Measurements from ENCODE around the gene ASB2.
A peak's percentile ranks its signal among the peaks of the same experiment; 100 is the strongest.

ASB2 gene

DNA sequence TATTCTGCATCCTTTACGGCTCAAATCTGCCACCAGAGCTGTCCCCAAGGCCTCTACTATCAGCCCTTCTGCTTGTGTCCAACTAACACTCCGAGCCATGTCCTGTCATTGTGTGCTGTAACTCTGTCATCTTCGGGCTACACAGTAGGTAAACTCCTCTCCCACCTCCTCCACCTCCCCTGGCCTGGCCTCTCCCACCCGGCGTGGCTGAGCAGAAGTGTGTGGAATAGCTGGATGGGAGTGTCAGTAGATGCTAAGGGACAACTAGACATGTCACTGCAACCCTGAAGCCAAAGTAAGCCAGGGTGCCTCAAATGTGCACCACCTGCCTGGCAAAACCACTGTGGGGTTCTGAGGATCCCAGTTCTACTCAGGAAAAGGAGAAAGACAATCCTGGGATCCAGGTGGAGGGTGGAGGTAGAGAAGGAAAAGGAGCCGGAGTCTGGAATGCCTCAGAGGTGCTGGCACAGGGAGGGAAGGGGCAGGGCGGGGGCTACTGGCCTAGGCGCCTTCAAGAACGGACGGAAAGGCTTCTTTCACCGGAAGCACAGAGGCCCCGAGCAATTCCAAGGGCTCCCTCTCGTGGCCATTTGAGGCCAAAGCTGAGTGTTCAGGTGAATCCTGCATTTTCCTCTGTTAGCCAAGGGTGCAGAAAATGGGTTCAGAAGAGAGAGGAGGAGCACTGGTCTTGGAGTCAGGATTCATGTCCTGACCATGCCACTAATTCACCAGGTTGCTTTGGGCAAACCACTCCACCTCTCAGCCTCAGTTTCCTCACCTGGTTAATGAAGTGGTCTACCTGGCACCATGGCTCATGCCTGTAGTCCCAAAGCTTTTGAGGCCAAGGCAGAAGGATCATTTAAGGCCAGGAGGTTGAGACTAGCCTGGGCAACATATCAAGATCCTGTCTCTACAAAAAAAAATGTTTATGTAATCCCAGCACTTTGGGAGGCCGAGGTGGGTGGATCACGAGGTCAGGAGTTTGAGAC lies 69.7 kb downstream of the ASB2 start:
- DNase-seq (ENCODE audit: low read depth), result peak; percentile 18

DNA sequence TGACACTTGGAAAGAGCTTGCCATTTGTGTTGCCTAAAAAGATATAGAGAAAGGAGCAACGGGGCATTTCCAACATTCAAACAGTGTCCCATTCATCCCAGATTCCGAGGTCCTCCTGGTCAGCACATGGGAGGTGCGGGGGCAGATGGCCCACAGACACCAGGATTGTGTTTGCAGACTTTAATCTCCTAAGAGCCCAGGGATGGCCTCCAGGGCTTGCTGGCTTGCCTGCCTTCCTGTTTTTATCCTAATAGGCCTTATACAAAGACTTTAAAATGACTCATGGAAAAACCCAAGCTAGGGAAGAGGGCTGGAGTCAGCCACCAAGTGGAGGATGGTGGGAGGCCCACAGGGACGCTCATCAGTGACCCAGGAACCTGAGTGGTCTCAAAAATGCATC lies 70.7 kb downstream of the ASB2 start:
- no peak for DNase-seq (ENCODE audit: low read depth)

DNA sequence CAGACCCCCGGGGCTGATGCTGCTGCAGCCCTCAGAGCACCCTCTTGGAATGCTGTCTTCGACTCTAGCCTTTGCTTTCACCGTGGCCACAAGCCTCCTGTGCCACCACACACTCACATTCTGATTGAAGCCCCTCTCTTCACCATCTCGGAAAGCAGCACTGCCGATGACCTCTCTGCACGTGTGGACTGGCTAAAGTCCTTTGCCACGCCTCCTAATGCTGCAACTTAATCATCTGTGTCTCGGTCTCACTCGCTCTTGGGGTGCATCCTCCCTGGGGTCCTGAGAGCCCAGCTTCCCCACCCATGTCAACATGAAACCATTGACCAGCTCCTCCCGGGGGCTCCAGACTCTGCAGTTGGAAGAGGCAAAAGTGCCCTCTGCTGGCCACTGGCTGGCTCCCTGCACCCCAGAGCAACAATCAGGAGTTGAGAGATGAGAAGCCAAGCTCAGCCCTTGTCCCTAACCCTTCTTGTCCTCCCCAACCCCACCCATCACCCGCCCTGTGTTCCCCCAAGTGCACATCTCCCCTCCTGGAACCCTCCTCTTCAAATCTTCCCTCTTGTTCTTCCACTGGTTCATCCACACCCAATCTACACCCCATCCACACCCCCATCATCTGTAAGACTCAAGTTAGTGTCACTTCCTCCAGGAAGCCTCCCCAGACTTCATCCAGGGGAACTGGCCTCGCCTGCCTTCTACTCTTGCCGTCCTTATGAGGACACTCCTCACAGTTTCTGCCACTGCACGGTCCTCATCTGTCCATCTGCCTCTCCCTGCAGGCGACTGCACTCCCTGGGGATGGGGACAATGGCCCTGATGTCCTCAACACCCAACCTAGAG lies 72.8 kb downstream of the ASB2 start:
- no peak for DNase-seq (ENCODE audit: low read depth)

DNA sequence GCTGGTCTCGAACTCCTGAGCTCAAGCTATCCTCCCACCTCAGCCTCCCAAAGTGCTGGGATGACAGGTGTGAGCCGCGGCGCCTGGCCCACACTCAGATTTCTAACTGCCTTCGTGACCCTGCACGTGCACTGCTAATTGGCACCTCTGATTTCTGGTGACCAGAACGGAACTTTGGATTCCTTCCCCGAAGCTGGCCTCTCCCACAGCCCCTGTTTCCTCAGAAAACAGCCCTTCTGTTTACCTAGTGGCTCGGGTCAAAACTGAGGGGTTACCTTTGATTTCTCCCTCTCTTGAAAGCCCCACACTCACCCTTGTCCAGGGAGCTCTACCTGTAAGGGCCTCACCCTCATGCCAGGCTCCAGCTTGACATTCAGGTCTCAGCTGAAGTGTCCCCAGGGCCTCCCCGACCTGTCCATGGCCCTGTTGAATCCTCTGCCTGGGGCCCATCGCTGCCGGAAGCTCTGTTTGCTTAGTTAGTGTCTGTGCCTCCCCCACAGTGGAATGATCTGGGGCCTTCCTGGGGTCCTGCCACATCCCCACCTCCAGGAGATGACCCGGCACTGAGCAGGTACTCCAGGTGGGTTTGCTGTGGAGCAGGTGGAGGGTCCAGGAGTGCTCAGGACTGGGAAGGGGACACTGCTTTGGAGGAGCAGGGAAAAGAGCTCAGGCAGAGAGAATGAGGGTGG lies 73.6 kb downstream of the ASB2 start:
- DNase-seq (ENCODE audit: low read depth), result no peak

DNA sequence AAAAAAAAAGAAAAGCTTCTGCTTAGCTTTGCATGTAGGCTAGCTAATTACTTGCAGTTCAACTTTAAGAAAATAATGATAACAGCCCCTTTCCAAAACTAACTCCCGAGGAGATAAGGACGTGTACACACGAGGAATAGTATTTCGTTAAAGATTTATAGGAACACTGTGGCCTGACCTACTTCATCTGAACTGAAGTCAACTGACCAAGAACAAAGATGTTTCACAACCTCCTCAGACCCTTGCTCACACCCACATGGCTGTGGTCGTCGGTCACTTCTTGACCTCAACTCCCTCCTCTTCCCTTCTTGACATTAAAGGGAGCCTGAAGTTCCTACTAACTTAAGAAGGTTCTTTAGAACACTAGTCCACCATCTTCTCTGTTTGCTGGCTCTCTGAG lies 74.6 kb downstream of the ASB2 start:
- DNase-seq (ENCODE audit: low read depth), result no peak

DNA sequence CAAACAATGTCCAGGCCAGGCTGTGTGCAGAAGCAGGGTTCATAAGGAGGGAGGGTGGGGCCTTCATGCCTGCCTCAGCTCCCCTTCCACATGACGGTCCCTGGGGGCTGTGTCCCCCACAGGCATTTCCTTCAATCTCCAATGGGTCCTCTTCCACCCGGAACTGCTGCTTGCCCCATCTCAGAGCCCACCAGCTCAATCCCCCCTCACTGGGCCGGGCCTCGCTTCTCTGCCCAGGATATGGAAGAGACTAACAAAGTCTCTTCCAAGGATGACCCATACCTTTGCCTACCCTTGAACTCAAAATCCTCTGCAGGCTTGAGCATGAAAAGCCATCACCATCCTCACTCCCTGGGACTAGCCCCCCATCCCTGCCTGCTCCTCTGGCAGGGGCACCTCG lies 77.6 kb downstream of the ASB2 start:
- DNase-seq (ENCODE audit: low read depth), result no peak

DNA sequence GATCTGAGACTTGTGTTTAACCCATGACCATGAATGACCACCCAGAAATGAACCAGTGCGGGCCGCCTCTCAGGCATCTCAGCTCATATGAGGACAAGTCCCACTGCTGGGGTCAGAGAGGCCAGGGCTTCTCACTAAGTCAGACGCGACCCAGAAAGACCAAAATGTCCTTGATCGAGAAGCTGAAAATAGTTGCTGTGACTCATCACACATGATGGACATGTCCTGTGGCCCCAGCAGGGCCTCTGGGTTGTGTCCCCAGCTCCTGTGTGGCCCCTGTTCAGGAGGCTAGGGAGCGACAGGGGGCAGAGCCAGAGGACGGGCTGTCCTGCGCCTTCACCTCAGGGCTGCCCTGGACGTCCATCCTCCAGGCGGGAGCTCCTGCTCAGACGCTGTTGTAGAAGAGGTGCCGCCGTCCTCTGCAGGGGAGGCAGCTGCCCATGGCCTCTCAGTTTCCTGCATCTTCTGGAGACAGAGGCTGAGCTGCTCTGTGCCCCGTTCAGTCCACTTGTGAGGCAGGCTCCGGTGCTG lies 78.2 kb downstream of the ASB2 start:
- no peak for DNase-seq (ENCODE audit: low read depth)

DNA sequence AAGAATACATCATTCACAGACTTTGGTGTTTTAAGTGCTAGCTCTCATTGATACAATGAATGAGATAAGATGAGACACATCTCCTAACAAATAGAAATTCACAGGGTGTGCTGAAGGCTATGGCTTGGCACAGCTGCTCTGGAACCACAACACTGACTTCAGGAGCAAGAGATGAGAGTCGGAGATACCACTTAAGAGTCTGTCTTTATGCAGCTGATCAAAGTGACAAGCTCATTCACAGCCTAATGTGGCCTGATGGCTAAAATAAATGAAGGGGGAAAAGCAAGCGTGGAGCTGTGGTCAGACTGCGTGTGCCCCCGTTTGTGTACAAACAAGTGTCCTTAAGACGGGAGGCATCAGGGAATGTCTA lies 78.9 kb downstream of the ASB2 start:
- no peak for DNase-seq (ENCODE audit: low read depth)

DNA sequence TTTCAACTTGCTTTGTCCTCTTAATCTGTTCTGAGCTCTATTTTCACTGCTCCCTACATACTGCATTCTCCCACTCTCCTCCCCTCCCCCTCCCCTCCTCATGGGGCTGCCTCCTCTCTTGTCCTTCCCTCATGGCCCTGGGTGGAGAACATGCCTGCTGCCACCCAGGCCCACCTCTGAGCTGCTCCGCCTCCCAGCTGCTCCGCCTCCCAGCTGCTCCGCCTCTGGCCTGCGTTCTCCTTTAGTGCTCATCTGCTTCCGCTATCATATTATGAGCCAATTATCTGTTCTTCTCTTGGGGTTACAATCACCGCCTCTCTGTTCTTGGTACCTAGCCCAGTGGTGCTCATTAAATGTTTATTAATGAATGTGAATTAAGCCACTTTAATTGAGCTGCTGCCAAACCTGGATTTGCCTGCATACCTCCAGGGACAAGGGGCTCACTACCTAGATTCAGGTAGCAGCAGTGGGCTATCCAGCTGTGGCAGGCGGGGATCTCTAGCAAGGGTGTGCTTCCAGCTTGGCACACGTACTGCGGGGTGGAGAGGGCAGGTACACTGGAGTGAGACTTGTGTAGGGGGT lies 81.3 kb downstream of the ASB2 start:
- DNase-seq (ENCODE audit: low read depth), result no peak

DNA sequence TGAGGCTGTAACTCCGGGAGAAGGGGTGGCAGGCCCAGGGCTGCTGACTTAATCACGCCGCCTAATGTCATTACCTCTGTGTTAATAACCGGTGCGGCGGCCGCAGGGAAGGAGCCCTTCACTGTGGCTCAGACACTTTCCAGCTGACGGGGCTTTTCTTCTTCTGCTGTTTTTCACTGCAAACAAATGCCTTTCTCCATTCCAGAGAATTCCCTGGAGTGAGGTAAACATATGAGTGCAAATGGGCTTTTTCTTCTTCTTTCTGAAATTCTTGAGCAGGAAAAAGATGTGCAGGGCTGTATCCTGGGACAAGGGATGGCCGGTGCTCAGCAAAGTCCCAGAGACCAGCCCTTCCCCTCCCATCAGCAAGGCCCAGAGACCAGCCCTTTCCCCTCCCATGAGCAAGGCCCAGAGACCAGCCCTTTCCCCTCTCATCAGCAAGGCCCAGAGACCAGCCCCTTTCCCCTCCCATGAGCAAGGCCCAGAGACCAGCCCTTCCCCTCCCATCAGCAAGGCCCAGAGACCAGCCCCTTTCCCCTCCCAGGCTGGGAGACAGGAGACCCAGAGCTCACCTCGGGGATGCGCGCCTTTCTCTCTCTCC lies 82.6 kb downstream of the ASB2 start:
- DNase-seq (ENCODE audit: low read depth), result no peak

DNA sequence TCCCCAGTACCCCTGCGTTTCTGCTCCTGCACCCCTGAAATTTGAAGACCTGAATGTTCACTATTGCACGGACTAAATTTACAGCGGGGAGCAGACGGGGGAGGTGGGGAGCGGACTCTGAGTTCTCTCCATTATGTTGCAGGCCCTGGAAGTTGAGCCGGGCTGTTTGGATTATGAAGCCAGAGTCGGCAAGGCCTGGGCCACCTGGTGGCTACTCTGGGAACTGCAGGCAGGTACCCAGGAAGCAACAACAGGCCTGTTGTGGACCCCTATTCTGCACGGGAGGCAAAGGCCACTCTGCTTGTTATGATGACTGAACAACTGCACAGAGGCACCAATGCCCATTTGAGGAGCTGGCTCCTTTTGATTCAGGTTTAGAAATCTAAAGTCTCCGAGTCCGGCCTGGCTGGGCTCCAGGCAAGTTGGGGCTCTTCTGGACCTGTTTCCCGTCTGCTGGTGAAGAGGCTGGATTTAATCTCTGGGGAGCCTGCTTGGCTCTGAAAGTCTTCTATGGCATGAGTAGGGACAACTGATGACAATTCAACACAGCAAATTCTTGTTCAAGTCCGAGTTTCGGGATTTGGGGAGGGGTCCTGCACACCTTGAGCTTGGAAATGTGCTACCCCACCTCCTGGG lies 83.3 kb downstream of the ASB2 start:
- DNase-seq (ENCODE audit: low read depth), result peak; percentile 36

DNA sequence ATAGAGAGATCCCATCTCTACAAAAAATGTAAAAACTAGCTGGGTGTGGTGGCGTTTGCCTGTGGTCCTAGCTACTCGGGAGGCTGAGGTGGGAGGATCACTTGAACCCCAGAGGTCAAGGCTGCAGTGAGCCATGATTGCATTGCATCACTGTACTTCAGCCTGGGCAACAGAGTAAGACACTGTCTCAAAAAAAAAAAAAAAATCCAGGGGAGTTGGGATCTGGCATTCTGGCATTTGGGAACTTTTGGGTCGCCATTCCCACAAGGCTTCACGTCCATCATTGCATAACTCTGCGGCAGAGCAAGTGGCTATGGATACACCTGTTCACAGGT lies 83.9 kb downstream of the ASB2 start:
- no peak for DNase-seq (ENCODE audit: low read depth)

DNA sequence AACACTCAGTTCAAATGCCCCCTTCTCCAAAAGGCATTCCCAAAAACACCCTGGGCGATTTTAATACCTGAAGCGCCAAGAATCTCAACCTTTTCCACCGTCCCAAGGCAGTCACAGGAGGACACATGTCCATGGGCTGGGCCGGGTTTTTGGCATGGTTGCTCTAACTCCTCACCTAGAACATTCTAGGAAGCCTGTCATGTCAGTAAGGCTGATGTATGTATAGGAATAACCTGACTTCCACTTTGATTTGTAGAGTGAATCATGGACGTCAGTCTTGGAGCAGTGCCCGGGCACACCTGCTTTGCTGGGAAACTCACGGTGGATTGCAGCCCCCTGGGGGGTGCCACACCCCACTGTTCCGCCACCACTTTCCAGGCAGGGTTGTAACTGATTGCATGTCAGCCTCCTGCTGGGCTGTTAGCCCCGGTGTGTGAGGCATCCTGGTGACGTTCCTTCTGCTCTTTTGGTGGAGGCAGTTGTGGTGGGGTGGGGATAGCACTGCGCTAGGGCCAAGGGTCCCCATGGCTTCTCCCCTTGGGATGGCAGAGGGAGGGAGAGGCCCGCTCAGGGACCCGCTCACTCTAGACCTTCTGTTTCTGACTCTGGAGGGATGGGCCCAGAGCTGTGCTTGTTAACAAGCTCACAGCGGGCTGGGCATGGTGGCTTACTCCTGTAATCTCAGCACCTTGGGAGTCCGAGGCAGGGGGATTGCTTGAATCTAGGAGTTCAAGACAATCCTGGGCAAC lies 84.4 kb downstream of the ASB2 start:
- no peak for DNase-seq (ENCODE audit: low read depth)

DNA sequence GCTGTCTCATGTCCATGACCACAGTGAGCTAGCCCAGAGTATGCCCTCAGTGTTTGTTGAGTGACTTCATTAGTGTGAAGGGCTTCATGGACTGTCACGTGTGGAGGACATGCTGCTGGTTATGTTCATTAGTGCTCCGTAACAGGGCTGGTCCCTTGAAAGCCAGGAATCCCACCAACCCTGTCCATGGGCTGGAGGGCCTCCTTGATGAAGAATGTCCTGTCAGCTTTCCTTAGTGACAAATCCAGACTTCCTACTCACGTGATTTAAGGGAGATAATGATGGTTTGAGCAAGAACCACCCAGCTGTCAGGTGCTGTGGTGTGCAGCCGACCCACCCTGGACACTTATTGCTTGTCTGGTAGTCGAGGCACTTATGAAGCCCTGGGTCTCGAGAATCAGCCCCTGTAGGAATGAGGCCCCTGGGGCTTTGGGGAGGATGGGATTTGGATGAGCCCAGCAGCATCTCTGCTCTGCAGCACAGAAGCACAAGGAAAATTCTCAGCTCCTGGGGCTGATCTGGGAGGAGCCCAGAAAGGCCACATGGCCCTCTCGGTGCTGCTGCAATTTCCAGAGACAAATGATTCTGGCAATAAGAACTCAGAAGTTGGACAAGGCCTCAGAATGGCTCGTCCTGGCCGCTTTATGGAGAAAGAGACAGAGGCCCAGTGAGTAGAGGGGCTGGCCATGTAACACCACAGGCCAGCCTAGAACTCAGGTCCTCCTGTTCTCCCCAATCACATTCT lies 86.5 kb downstream of the ASB2 start:
- DNase-seq (ENCODE audit: low read depth), result no peak

DNA sequence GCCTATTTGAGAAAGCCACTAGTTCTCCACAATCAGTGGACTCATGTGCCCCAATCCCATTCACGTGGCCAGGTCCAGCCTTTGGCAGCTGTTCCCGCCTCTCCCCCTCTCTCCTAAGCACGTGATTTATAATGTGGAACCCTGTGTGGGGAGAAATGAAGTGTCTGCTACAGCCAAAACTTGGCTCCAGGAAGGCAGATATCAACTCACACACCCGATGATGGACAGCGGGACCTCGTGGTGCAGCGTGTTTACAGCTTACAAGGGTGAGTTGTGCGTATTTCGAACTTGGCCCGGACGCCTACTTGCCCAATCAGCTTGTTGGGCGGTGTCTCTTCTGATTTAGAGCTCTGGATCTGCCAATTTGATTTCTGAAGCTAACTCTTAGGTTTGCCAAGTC lies 87.4 kb downstream of the ASB2 start:
- DNase-seq (ENCODE audit: low read depth), result no peak

DNA sequence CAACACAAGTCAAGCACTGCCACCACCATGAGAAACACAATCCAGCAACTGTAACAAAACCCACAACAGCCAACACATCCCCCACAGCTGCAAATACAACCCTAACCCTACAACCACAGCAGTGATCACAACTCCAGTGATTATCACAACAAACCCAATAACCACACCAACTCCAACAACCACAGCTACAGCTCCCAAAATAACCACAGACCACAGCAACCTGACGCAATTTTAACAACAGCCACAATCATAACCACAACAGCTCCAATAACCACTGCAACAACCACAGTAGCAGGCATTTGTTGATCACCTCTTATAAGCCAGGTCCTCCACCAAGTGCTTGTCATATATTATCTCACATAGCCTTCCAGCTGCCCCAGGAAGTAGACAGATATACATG lies 91.4 kb downstream of the ASB2 start:
- DNase-seq (ENCODE audit: low read depth), result no peak
